A549 (cell line): ENCODE data around the gene STIM2. TPM values are rescaled to one million over a fixed set of nuclear protein-coding genes. Genes with fewer than 3 reads are reported as not detected.

Experiments used
- ATAC-seq, 2 experiments: fragments of 200-7000 bp in 1 of 2; fragments of >200 bp in 1 of 2; cut with Nextera tagmentation in 1 of 2; cut with Tn5 transposase in 1 of 2; 3 replicates each; pipeline versions ENCODE4 v1.8.0 to v1.9.1; 2018 to 2020; ENCODE audit warnings: mild to moderate bottlenecking in 1 of 2, moderate library complexity in 1 of 2
- CTCF ChIA-PET: fragments of 300-600 bp; sonication (Branson Sonifier 250); formaldehyde crosslinking; extraction: SDS; loops from one replicate; lab custom pipeline; 2021; ENCODE audit warnings: antibody characterized with exemption, inconsistent platforms; lab: Yijun Ruan, JAX
- POLR2A ChIA-PET: fragments of 350-600 bp; formaldehyde crosslinking; extraction: SDS; loops from one replicate; lab custom pipeline; 2021; ENCODE audit warnings: antibody characterized with exemption, inconsistent platforms; lab: Yijun Ruan, JAX
- DNase-seq, 2 experiments: peaks; one replicate each; pipeline versions ENCODE4 v3.0.0 to v3.0.0-alpha.2; 2011 to 2016; ENCODE audit warnings: low read depth in 1 of 2, low spot score in 1 of 2
- FAIRE-seq: peaks from 2 replicates; lab custom pipeline; 2011; peaks lifted over from hg19 to GRCh38; lab: Jason Lieb, UNC
- H3K27ac ChIP-seq, 2 experiments: fragments of >200 bp; sonication (Bioruptor Twin); formaldehyde crosslinking; 3 replicates each; pipeline ENCODE4 v1.5.1; 2016 to 2017
- H3K4me1 ChIP-seq: fragments of >200 bp; sonication (Bioruptor Twin); formaldehyde crosslinking; 3 replicates; pipeline ENCODE4 v1.6.1; 2016
- H3K4me2 ChIP-seq: fragments of >200 bp; sonication (Bioruptor Twin); formaldehyde crosslinking; 3 replicates; pipeline ENCODE4 v1.6.1; 2016
- H3K4me3 ChIP-seq: fragments of >200 bp; sonication (Bioruptor Twin); formaldehyde crosslinking; 3 replicates; pipeline ENCODE4 v1.5.1; 2016
- H3K9me3 ChIP-seq: fragments of >200 bp; sonication (Bioruptor Twin); formaldehyde crosslinking; 3 replicates; pipeline ENCODE4 v1.6.1; 2016
- ATOH8 ChIP-seq: fragments of 250-450 bp; sonication (Bioruptor Pico); IDR thresholded peaks from 2 replicates; pipeline ENCODE4 v1.5.0; 2020; ENCODE audit warnings: low read depth, mild to moderate bottlenecking, moderate library complexity
- BHLHE40 ChIP-seq: IDR thresholded peaks from 2 replicates; pipeline ENCODE4 v1.6.1; 2012; ENCODE audit warnings: low read depth, low read length, inconsistent platforms
- CBX2 ChIP-seq: fragments of 200-600 bp; sonication (generic); IDR thresholded peaks from 2 replicates; pipeline ENCODE4 v1.6.1; 2016; ENCODE audit warnings: low read depth, mild to moderate bottlenecking, borderline replicate concordance
- CBX8 ChIP-seq: fragments of 200-600 bp; sonication (generic); IDR thresholded peaks from 2 replicates; pipeline ENCODE4 v1.6.1; 2016
- CHD2 ChIP-seq: fragments of 150-350 bp; IDR thresholded peaks from 2 replicates; pipeline ENCODE4 v1.6.1; 2014; ENCODE audit warnings: low read length; ENCODE audit not compliant: partially characterized antibody
- EHF ChIP-seq: fragments of 250-450 bp; sonication (Bioruptor Pico); IDR thresholded peaks from 2 replicates; pipeline ENCODE4 v1.5.0; 2020; ENCODE audit warnings: mild to moderate bottlenecking
- ESRRA ChIP-seq: fragments of 150-350 bp; IDR thresholded peaks from 2 replicates; pipeline ENCODE4 v1.6.1; 2014; ENCODE audit warnings: mild to moderate bottlenecking, low read length, borderline replicate concordance
- FOSL2 ChIP-seq, 2 experiments: fragments of 450-650 bp in 1 of 2; fragments of >200 bp in 1 of 2; sonication (Bioruptor Twin) in 1 of 2; formaldehyde crosslinking; IDR thresholded peaks; 2 replicates each; pipeline versions ENCODE4 v1.5.0 to v1.6.1; 2016 to 2020; ENCODE audit warnings: mild to moderate bottlenecking in 1 of 2, moderate library complexity in 1 of 2
- FOXS1 ChIP-seq: fragments of 250-450 bp; sonication (Bioruptor Pico); IDR thresholded peaks from 2 replicates; pipeline ENCODE4 v1.5.0; 2020; ENCODE audit warnings: mild to moderate bottlenecking, moderate library complexity
- HDAC2 ChIP-seq: fragments of 200-600 bp; sonication (generic); IDR thresholded peaks from 2 replicates; pipeline ENCODE4 v1.6.1; 2016
- HOXB5 ChIP-seq: fragments of 250-450 bp; sonication (Bioruptor Pico); IDR thresholded peaks from 2 replicates; pipeline ENCODE4 v1.5.0; 2020; ENCODE audit warnings: mild to moderate bottlenecking, moderate library complexity
- JUN ChIP-seq, 2 experiments: fragments of >200 bp; sonication (Bioruptor Twin); formaldehyde crosslinking; IDR thresholded peaks; 2 replicates in 1 of 2; 3 replicates in 1 of 2; pipeline ENCODE4 v1.6.1; 2016 to 2017
- JUNB ChIP-seq: fragments of >200 bp; sonication (Bioruptor Twin); formaldehyde crosslinking; IDR thresholded peaks from 2 replicates; pipeline ENCODE4 v1.6.1; 2016
- KDM5A ChIP-seq: fragments of 200-600 bp; sonication (generic); IDR thresholded peaks from 2 replicates; pipeline ENCODE4 v1.6.1; 2016; ENCODE audit warnings: antibody characterized with exemption, mild to moderate bottlenecking
- MAFK ChIP-seq: fragments of 450-650 bp; IDR thresholded peaks from 2 replicates; pipeline ENCODE4 v1.6.1; 2014; ENCODE audit not compliant: partially characterized antibody
- MAX ChIP-seq: IDR thresholded peaks from 2 replicates; pipeline ENCODE4 v1.6.1; 2012
- MAZ ChIP-seq: fragments of 150-350 bp; IDR thresholded peaks from 2 replicates; pipeline ENCODE4 v1.6.1; 2014; ENCODE audit warnings: antibody characterized with exemption, low read depth, low read length, borderline replicate concordance
- MYC ChIP-seq: IDR thresholded peaks from 2 replicates; pipeline ENCODE4 v1.6.1; 2012; ENCODE audit warnings: mild to moderate bottlenecking, inconsistent platforms, low read length, improper control_type of control experiment, borderline replicate concordance
- NFE2L2 ChIP-seq: fragments of 150-350 bp; conservative IDR thresholded peaks from 2 replicates; pipeline ENCODE4 v1.6.1; 2014; ENCODE audit warnings: low read length
- NPAS2 ChIP-seq: fragments of 250-450 bp; sonication (Bioruptor Pico); IDR thresholded peaks from 2 replicates; pipeline ENCODE4 v1.8.0; 2022; ENCODE audit warnings: mild to moderate bottlenecking, moderate library complexity, borderline replicate concordance
- NR3C1 ChIP-seq: fragments of >200 bp; sonication (Bioruptor Twin); formaldehyde crosslinking; IDR thresholded peaks from 3 replicates; pipeline ENCODE4 v1.6.1; 2017
- PHF8 ChIP-seq: fragments of 200-600 bp; sonication (generic); IDR thresholded peaks from 2 replicates; pipeline ENCODE4 v1.6.1; 2016; ENCODE audit warnings: low read depth, mild to moderate bottlenecking, antibody characterized with exemption, moderate library complexity, borderline replicate concordance
- POLR2A ChIP-seq: IDR thresholded peaks from 2 replicates; pipeline ENCODE4 v1.6.1; 2012; ENCODE audit warnings: mild to moderate bottlenecking, low read length
- POLR2AphosphoS2 ChIP-seq: conservative IDR thresholded peaks from 2 replicates; pipeline ENCODE4 v1.6.1; 2012; ENCODE audit warnings: low read length, improper control_type of control experiment, inconsistent platforms
- RAD21 ChIP-seq, 2 experiments: fragments of >200 bp in 1 of 2; sonication (Bioruptor Twin) in 1 of 2; formaldehyde crosslinking in 1 of 2; IDR thresholded peaks in 1 of 2; conservative IDR thresholded peaks in 1 of 2; 2 replicates in 1 of 2; 3 replicates in 1 of 2; pipeline ENCODE4 v1.6.1; 2012 to 2018; ENCODE audit warnings: inconsistent platforms in 1 of 2
- RCOR1 ChIP-seq: fragments of 150-350 bp; IDR thresholded peaks from 2 replicates; pipeline ENCODE4 v1.6.1; 2014; ENCODE audit warnings: antibody characterized with exemption, low read length, low read depth
- RFX5 ChIP-seq: fragments of 450-650 bp; IDR thresholded peaks from 2 replicates; pipeline ENCODE4 v1.7.1; 2014; ENCODE audit warnings: antibody characterized with exemption, mild to moderate bottlenecking, moderate library complexity
- ZNF302 ChIP-seq: fragments of 250-450 bp; sonication (Bioruptor Pico); IDR thresholded peaks from 2 replicates; pipeline ENCODE4 v1.9.0; 2021; ENCODE audit warnings: inconsistent platforms, mild to moderate bottlenecking, moderate library complexity
- ZSCAN20 ChIP-seq: fragments of 250-450 bp; sonication (Bioruptor Pico); IDR thresholded peaks from 2 replicates; pipeline ENCODE4 v1.8.0; 2022; ENCODE audit warnings: mild to moderate bottlenecking, moderate library complexity
- WGBS: methylation state at CpG from one replicate; pipeline ENCODE4 v1.1.6; 2017; ENCODE audit errors: missing lambda C conversion rate; 5-methylcytosine and 5-hydroxymethylcytosine counted together
- polyA plus RNA-seq, 4 experiments: library from polyadenylated mRNA; depleted of rRNA in 3 of 4; stranded (reverse); fragments of >200 nt; fragmentation: RNase III in 1 of 4; extraction: RNeasy Plus Mini Kit Qiagen cat#74134 plus additional on column Dnase treatment in 1 of 4; gene quantifications; 2 replicates in 3 of 4; 3 replicates in 1 of 4; pipeline ENCODE4 v1.2.3, GENCODE V29; 2011 to 2017
- TF ChIP-seq, protein P1 (sequence below): fragments of >200 bp; sonication (Bioruptor Twin); formaldehyde crosslinking; IDR thresholded peaks from 3 replicates; pipeline ENCODE4 v1.5.1; 2016
- TF ChIP-seq, protein P2 (sequence below): IDR thresholded peaks from 2 replicates; pipeline ENCODE4 v1.6.1; 2012

The STIM2 gene
- polyA plus RNA-seq, 2 of the 4 experiments (the other 2 are of a cell fraction): 13.6 to 20.6 TPM

- DNase-seq: no peak
- no peak for FAIRE-seq
- TF ChIP-seq RFX5: no peak
- TF ChIP-seq ATOH8 (CRISPR knock-in tag): no peak
- TF ChIP-seq CHD2: no peak
- TF ChIP-seq MAZ: no peak
- TF ChIP-seq NR3C1: no peak
- no peak for TF ChIP-seq ESRRA
- TF ChIP-seq JUN (IDR thresholded peaks at IDR 0.05): no peak
- no peak for TF ChIP-seq ZNF302 (CRISPR knock-in tag)
- TF ChIP-seq FOXS1 (CRISPR knock-in tag): no peak
- no peak for TF ChIP-seq POLR2A
- TF ChIP-seq KDM5A: no peak
- POLR2A ChIA-PET: no interaction called here
- Histone ChIP-seq H3K4me1 (no peaks in the 10 kb centered on the region), H3K4me2 (no peak overlapping the region), H3K9me3 (no peaks in the 10 kb centered on the region), H3K4me3 (no peak overlapping the region), H3K27ac (no peak overlapping the region)
- ATAC-seq: no peak
- CTCF ChIA-PET: no interaction called here
- WGBS: 61% methylated on average over 6 of the region's 6 CpGs
Observed at GRCh38 chr4:26812049-26812714, 48.5 kb upstream of the STIM2 start.

GRCh38 chr4:26813698-26814097, 46.9 kb upstream of the STIM2 start:
- Histone ChIP-seq H3K27ac (no peak overlapping the region), H3K4me3 (no peak overlapping the region)
- POLR2A ChIA-PET: no interaction called here
- TF ChIP-seq CBX8 (no peak), POLR2A (no peak), POLR2AphosphoS2 (no peak), JUN (IDR thresholded peaks at IDR 0.05) (no peak), CBX2 (no peak), CHD2 (no peak), HOXB5 (CRISPR knock-in tag) (no peak), FOSL2 (IDR thresholded peaks at IDR 0.05) (no peak), FOSL2 (CRISPR knock-in tag; IDR thresholded peaks at IDR 0.05) (no peak), PHF8 (no peak), MAFK (no peak), MAZ (no peak), RAD21 (conservative IDR thresholded peaks at IDR 0.05 in 1 of 2, IDR thresholded peaks at IDR 0.05 in 1 of 2) (no peak), EHF (CRISPR knock-in tag) (no peak)
- TF ChIP-seq, all 56 proteins: peak for 0
- CTCF ChIA-PET: interaction anchor here (0.7 kb wide), 1 partner anchor 16 kb away, joined by 3 read pairs; no protein-coding TSS in a partner anchor
- H3K9me3 ChIP-seq: no peaks in the 10 kb centered on the region
- no peak for ATAC-seq
- no peak overlapping the region for H3K4me2 ChIP-seq
- no peaks in the 10 kb centered on the region for H3K4me1 ChIP-seq
- no peak for DNase-seq
- 78% methylated on average over 6 of the region's 8 CpGs for WGBS
- no peak for FAIRE-seq

DNA sequence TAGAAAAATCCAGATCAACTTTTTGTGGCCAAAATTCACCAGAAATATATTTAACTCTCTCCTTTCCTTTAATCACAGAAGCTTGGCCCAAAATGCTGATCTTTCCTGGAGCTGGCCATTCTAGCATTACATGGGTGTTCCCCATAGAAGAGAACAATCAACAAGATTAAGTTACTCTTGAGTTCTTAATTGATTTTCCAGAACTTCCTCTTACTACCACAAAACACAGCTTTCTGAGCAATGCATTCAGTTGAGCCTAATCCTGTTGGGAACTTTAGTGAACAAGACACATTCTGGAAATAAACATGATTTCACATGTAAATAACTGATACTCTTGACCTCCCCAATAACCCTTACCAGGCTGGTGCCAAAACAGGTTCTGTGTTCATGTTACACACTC, 45.4 kb upstream of the STIM2 start:
- DNase-seq: no peak
- Histone ChIP-seq H3K9me3 (no peaks in the 10 kb centered on the region), H3K4me2 (no peak overlapping the region), H3K4me1 (no peaks in the 10 kb centered on the region), H3K4me3 (no peak overlapping the region), H3K27ac (no peak overlapping the region)
- TF ChIP-seq ZSCAN20 (CRISPR knock-in tag) (no peak), MYC (no peak), JUNB (no peak), BHLHE40 (no peak), NFE2L2 (no peak), HDAC2 (no peak), POLR2AphosphoS2 (no peak), FOXS1 (CRISPR knock-in tag) (no peak), NPAS2 (CRISPR knock-in tag) (no peak), CBX2 (no peak), MAX (no peak), RAD21 (conservative IDR thresholded peaks at IDR 0.05 in 1 of 2, IDR thresholded peaks at IDR 0.05 in 1 of 2) (no peak), RCOR1 (no peak), POLR2A (no peak), HOXB5 (CRISPR knock-in tag) (no peak)
- TF ChIP-seq, protein P1, sequence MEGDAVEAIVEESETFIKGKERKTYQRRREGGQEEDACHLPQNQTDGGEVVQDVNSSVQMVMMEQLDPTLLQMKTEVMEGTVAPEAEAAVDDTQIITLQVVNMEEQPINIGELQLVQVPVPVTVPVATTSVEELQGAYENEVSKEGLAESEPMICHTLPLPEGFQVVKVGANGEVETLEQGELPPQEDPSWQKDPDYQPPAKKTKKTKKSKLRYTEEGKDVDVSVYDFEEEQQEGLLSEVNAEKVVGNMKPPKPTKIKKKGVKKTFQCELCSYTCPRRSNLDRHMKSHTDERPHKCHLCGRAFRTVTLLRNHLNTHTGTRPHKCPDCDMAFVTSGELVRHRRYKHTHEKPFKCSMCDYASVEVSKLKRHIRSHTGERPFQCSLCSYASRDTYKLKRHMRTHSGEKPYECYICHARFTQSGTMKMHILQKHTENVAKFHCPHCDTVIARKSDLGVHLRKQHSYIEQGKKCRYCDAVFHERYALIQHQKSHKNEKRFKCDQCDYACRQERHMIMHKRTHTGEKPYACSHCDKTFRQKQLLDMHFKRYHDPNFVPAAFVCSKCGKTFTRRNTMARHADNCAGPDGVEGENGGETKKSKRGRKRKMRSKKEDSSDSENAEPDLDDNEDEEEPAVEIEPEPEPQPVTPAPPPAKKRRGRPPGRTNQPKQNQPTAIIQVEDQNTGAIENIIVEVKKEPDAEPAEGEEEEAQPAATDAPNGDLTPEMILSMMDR: no peak
- TF ChIP-seq, protein P2, sequence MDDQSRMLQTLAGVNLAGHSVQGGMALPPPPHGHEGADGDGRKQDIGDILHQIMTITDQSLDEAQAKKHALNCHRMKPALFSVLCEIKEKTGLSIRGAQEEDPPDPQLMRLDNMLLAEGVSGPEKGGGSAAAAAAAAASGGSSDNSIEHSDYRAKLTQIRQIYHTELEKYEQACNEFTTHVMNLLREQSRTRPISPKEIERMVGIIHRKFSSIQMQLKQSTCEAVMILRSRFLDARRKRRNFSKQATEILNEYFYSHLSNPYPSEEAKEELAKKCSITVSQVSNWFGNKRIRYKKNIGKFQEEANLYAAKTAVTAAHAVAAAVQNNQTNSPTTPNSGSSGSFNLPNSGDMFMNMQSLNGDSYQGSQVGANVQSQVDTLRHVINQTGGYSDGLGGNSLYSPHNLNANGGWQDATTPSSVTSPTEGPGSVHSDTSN: no peak
- TF ChIP-seq, all 56 proteins: peak for 0
- POLR2A ChIA-PET: no interaction called here
- ATAC-seq (no peak), FAIRE-seq (no peak)
- CTCF ChIA-PET: interaction anchor here (1.2 kb wide), 1 partner anchor 10 kb away, joined by 3 read pairs; no protein-coding TSS in a partner anchor
